Posterior vena cava (tissue), 2 donors: Measurements from ENCODE around the gene COMMD10. TPM values are rescaled to one million over a fixed set of nuclear protein-coding genes. Genes with fewer than 3 reads are reported as not detected.

Experiments used
- DNase-seq: peaks from one replicate; pipeline ENCODE4 v3.0.0-alpha.2; 2020; ENCODE audit warnings: low spot score
- intact Hi-C, 2 donors: fragments of 100-400 bp; cut with DNase I; formaldehyde crosslinking; loops; one replicate each; pipeline versions ENCODE4 v1.14.1 to v1.14.2; 2022 to 2023
- total RNA-seq, 2 donors: library from RNA; stranded (reverse); fragmentation: NEBNext Ultra II Directional; extraction: Animal tissue kit (Norgen Biotek cat#: 25700); gene quantifications; one replicate each; pipeline ENCODE4 v1.2.1, GENCODE V29; 2021
- donor health status: DM: yes; HTN: yes; CAD: no.
- donor health status: DM: yes; HTN: yes; CAD: no.

Gene COMMD10
- total RNA-seq, 2 donors from 2014 or later, result 34.4 to 35.9 TPM

DNA sequence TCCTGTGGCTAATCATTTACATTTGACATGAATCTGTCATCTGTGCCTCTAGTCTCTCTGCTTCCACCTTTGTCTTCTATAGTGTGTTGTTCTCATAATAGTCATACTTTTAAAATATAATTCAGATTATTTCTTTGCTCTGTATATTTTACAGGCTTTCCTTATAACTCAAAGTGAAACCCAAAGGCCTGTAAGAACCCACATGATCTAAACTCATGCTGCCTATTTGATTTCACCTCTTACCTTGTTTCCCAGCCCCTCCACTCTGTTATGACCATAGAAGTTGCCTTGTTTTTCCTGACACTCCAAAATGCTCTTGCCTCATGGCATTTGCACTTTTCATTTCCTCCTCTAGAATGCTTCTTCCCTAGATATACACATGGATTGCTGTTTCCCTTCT, 74.2 kb downstream of the COMMD10 start:
- intact Hi-C loops, result no loop called here
- DNase-seq, result no peak

DNA sequence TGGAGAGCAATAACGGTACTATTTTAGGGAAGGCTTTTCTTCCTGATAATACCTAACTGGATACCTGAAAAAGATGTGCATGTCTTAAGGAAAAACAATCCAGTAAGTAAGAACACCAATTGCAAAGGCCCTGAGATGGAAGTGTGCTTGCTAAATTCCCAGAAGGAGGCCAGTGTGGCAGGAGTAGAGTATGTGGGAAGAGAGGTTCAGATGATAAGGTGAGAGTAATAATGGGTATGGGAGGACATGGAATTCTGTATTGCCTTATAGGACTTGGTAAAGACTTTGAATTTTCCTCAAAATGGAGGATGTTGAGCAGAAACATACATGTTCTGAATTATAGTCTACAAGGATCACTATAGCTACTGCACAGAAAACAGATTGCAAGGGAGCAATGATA, 89.3 kb downstream of the COMMD10 start:
- intact Hi-C loops, result no loop called here
- no peak for DNase-seq

DNA sequence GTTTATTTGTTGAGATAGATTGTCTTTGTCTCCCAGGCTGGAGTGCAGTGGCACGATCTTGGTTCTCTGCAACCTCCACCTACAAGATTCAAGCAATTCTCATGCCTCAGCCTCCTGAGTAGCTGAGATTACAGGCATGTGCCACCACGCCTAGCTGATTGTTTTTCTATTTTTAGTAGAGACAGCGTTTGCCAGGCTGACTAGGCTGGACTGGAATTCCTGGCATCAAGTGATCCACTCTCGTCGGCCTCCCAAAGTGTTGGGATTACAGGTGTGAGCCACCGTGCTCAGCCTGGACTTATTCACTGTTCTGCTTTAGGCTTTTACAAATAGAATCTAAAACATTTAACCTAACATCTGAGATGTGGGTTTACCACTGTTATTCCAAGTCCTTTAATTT, 91.3 kb downstream of the COMMD10 start:
- no peak for DNase-seq
- intact Hi-C loops, result no loop called here

DNA sequence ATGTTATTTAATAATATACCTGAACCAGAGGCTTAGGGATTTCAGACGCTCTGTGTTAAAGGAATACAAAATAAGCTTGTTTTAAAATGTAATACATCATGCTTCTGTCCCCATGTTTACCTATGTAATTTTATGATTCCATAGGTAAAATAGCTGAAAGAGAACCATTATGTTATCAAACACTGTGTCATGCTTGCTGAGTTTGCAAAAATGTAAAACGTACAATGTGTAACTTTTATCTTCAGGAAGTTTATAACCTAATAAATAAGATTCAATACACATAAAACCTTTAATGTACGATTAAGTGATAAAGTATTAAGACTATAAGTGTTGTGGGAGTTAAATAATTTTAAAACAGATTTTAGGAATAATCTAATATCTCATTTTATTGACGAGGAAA, 94.1 kb downstream of the COMMD10 start:
- no peak for DNase-seq
- intact Hi-C loops, result no loop called here

DNA sequence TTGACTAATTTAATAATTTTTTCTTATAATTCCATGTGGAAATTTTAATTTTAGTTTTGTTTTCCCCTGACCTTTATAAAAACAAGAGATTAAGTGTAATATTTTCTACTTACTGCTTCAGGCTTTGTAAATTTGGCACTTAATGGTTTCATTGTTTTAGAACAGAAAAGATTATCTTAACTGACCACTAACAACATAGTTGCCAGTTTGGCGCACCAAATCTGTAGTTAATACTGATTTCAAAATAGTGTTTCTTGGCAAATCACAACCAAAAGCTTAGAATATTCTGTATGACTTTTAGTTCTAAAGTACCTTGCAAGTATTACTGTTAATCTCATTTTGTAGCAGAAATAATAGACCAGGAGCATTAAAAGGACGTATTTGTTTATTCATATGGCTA, 124.3 kb downstream of the COMMD10 start:
- no peak for DNase-seq
- intact Hi-C loops, result no loop called here

DNA sequence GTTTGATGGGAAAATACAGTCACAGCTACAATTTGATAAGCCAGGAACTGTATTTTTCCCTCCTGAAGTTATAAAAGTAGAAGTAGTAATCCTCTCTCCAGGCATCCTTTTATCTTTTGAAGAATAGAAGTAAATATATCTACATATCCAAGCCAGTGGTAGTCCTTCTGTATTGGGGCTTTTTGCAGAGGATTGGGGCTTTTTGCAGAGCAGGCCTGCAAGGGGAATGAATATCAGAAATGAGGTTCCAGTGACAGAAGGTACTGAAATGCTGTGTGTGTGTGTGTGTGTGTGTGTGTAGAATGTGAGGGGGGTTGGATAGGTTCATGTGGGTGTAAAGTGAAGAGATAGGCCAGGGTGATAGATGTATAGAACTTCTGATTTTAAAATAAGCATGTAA, 127.4 kb downstream of the COMMD10 start:
- DNase-seq, result no peak
- intact Hi-C loops, result no loop called here

DNA sequence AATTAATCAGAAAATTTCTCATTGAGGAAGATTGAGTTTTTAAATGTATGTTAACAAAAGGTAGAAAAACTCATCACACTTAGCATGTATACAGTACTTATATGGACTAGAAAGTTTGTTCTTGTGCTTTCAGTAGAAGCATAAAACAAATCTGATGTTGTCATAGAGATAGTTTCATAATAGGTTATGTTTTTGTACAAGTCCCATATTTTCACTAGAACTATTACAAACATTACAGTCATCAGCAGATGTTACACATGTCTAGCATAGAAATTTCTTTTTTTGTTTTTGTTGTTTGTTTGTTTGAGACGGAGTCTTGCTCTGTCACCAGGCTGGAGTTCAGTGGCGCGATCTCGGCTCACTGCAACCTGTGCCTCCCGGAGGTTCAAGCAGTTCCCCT, 131.4 kb downstream of the COMMD10 start:
- intact Hi-C loops, result no loop called here
- DNase-seq, result no peak

DNA sequence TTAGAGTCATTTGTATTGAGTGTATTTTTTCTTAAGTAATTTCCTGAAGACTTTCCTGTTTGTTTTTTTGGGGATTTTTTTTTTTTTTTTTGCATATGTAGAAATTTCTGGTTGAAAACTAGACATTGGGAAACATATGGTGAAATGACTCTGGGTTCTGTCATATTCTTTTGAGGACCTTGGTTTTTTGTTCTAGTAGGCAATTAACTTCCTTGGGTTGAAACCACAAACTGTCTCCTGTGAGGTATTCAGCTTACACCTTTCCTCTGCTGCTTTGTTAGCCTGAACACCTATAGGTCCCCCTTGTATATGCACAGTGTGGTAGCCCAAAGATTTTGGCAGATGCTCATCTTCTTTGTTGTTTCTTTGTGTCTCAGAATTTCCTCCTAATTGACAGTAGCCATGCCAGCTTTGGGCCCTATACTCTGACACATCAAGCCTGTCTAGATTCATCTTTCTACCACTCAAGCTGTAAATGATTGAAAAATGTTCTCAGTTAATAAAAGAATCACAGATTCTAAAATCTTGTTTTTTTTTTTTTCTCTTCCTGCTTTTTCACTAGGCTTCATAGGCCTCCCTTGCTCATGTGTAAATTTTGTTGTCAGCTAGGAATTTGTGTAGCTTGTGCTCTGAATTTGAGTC, 140.6 kb downstream of the COMMD10 start:
- intact Hi-C loops, result no loop called here
- DNase-seq, result no peak

DNA sequence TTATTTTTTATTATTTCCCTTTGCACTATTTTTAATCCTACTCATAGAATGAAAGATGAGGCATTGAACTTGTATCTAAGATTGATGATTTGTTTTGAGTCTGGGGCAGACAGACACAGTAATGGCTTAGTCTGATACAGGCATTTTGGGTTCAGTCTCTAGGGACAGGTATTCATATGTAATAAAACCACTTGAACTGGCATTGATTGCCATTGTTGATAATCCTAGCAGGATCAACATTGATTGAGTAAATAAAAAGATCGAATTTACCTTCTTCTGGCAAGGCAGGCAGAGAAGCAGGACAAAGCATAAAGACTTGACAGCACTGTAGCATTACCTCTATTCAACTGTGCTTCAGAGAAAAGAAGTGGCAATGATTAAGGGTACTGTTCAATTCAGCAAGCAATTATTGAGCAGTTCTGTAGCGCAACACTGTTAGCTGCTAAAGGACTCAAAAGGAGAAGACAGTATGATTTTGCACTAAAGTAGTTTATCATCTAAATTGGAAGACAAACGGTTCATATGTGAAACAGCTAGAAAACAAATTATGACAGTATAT, 144.4 kb downstream of the COMMD10 start:
- DNase-seq, result no peak
- intact Hi-C loops, result no loop called here

DNA sequence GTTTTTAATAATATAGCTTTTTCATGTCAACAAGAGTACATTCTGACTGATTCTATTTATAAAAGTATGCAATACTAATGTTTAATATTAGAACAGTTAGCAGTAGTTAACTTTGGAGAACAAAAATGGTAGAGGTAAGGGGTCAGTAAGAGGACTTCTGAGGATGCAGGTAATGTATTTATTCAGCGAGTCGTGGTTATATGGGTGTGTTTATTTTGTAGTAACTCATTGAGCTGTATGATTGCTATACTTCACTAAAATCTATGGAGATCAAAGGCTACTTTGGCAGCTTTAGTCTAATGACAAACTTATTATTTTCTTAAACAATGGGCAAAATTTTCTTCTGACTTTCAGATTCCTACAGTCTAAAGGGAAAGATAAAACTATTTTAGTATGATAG, 146.5 kb downstream of the COMMD10 start:
- intact Hi-C loops, result no loop called here
- DNase-seq, result no peak

DNA sequence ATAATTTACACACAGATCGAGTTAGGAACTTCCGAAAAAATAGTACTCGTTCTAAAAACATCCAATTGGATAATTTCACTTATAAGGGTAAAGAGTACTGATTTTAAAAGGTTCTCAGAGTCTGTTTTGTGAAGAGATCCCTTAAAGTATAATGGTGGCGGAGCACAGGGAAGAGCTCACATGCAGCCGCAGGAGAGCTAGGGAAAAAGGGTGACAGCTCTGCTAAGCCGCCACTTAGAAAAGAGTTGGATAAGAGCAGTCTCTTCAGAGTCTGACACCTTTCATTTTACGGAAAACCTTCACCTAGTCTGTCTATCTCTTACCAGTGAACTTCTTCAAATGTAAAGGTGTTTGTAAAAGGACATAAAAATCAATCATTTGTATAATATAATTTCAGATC, 149.9 kb downstream of the COMMD10 start:
- DNase-seq, result no peak
- intact Hi-C loops, result no loop called here

DNA sequence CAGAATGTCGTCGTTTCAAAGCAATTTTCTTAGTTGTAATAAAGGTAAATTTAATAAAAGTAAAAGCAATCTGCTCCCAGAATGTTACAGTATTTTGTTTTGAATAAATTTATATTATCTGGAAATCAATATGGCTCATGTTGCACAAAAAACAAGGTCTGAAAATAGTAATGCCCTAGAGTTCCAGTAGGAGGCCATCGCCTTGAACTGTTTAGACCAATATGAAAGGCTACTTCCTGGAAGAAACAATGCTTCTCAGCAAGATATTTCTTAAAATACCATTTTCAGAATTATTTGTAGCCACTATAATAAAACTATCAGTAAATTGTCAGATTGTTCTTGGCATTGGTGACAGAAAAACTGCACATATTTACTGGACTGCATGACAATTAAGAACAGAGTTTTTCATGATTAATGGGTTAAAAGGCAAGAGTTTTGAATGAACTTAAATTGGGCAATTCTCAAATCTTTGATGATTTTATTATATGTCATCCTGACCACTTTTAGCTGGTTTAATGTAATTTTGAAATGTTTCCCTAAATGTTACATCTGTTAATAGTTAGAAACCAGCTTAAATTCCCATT, 153.2 kb downstream of the COMMD10 start:
- no peak for DNase-seq
- intact Hi-C loops, result no loop called here

DNA sequence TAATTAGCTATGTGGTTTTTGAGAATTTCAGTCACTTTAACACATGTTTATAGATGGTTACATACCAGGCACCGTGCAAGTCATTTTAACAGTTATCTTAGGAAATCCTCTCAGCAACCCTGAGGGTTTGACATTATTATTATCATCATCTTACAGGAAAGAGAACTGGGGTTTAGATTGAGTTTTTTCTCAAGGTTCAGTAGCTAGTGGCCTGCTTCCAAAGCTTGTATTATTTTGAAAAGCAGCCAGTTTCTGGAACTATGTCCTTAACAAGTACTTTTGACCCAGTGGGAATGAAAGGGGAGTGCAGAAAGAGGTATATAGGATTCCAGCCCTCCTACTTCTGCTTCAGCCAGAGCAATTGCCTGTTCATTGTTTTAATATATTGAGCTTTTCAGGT, 157.5 kb downstream of the COMMD10 start:
- intact Hi-C loops, result no loop called here
- DNase-seq, result no peak

DNA sequence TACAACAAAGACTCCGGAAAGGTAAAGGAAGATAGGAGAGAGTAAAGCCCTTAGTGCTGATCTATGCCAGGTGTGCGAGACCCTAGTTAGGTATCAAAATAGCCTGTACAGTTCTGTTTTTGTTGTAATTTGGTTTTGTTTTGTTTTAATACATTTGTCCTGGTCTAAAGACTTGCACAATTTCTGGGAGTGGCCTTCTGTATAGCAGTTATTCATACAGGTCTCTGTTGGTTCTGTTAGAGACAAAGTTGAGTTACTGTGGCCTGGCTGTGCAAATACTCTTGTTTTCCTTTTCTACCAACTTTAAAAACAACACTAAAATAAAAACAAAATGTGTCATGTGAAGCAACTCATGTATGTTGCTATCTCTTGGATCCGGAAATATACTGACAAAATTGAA, 163.6 kb downstream of the COMMD10 start:
- no peak for DNase-seq
- intact Hi-C loops, result no loop called here

DNA sequence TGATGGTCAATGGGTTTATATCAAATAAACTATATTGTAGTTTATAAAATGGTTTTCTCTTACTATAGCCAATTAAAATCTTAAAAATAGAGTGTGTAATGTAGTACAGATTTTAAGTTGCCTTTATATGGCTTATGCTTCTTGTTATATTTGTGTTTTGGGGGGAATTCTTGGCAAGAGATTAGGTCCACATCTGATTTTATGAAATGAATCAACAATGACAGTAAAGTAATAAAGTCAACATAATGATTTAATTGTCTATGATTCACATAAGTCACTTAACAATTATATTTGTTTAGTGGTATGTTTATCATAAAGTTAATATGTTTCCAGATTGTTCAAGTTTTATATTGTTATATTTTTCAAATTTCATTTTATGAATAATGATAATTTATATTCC, 164.8 kb downstream of the COMMD10 start:
- intact Hi-C loops, result no loop called here

DNA sequence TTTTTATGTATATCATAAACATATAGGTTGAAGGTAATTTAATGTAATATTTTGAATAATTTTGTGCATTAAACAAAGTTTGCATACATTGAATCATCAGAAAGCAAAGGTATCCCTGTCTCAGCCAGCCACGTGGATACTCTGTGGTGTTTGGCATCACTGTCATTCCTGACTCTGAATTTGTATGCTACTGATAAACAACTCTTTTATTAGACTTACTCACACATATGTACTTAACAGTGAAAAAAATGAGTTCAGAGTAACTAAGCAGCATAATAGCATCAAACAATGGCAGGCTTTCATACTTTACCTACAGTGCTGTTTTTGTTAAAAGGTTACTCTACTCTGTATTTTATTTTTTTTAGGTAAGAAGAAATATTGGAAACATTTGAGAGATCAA, 171.9 kb downstream of the COMMD10 start:
- no peak for DNase-seq

More for the DNA sequence above, 164.8 kb downstream of the COMMD10 start:
- no peak for DNase-seq

DNA sequence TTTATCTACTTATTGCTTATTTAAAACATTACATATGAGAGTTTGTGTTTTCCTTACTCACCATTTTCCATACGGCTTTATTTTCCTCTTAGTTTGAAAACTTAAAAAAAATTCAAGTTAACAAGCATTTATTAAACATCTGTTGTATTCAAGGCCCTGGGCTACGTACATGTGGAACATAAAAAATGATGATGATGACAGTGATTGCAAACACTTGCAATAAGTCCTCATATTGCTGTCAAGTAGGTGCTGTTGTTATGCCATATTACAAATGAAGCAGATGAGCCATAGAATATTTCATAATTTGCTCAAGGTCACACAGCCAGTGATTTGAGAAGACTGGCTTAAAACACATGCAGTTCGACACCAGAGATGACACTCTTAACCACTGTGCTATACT, 180.6 kb downstream of the COMMD10 start:
- DNase-seq, result no peak
- intact Hi-C loops, result no loop called here

More for the DNA sequence above, 171.9 kb downstream of the COMMD10 start:
- intact Hi-C loops, result no loop called here

DNA sequence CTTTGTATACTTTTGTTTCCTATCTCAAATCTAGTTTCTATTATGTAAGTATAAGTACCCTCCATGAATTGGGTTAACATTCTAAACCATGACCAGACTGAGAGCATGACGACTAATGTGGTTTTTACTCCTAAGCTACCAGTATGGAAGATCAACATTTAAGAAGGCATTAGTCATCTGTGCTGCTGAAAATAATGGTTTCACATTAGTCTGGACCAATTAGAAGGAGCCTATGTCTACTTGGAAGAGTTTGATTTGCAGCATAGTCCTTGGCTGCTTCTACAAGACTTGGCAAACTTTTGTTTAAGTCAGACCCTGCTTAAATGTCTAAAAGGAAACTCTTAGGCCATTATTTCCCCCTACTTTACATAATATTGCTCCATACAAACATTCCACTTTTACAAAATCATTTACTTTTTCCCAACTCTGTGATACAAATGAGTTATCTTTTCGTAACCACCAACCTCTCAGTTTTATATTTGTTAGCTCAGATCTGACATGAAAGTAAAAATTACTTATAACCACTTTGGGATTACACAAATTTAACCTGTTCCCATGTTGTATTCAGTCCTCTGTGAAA, 186.7 kb downstream of the COMMD10 start:
- intact Hi-C loops, result no loop called here
- DNase-seq, result no peak

DNA sequence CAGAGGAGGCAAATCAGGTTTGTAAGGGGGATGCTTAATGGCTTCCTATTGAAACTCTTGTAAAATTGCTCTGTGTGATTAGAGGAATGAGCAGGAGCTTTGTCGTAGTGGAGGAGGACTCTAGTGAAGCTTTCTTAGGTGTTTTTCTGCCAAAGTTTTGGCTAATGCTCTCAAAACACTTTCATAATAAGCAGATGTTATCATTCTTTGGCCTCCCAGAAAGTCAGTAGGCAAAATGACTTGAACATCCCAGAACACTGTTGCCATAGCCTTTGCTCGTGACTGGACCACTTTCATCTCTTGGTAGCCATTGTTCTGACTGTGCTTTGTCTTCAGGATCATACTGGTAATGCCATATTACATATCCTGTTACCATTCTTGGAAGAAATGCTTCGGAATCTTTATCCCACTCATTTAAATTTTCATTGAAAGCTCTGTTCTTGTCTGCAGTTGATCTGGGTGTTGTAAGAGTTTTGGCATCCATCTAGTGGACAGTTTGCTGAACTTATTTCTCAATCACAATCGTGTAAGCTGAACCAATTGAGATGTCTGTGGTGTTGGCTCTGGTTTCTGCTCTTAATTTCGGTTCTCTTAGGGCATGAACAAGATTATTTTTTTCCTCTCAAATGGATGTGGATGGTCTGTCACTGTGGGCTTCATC, 187.6 kb downstream of the COMMD10 start:
- intact Hi-C loops, result no loop called here
- no peak for DNase-seq

DNA sequence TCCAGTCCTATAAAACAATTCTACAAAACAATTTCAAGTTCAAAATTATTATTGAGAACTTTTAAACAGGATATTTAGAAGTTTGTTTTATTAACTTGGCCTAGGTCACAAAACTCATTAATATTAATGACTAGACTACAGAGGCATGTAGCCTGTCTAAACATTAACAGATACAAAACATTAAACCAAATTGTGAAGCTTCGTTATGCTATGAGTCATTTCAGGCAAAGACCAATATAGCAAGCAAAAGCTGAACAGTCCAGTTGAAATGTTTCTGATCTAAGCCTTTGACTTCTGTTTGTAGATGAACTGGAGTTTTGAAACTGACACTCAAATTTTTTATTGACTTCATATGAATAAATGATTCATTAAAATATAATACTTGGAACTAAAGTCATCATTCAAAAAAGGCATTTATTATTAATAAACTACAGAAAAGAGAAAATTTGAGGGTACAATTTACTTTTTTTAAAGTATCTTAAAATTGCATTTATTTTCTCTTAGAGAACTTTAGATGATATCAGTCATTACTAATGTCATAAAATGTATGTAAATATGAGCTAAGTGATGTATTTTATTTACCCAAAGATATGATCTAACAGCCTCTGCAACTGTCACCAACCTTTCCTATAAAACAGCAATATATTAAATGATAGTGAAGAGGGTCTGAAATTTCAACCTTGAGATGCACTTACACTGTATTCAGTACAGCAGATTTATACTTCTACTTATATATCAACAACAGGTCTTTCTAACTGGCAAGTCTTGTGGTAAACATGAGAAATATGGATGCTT, 188.8 kb downstream of the COMMD10 start:
- no peak for DNase-seq
- intact Hi-C loops, result no loop called here
